Measurements from ENCODE around the gene MS4A12. TPM values are rescaled to one million over a fixed set of nuclear protein-coding genes. Genes with fewer than 3 reads are reported as not detected.

Gene MS4A12
- total RNA-seq, 6 experiments from 2014 or later: not detected

DNA sequence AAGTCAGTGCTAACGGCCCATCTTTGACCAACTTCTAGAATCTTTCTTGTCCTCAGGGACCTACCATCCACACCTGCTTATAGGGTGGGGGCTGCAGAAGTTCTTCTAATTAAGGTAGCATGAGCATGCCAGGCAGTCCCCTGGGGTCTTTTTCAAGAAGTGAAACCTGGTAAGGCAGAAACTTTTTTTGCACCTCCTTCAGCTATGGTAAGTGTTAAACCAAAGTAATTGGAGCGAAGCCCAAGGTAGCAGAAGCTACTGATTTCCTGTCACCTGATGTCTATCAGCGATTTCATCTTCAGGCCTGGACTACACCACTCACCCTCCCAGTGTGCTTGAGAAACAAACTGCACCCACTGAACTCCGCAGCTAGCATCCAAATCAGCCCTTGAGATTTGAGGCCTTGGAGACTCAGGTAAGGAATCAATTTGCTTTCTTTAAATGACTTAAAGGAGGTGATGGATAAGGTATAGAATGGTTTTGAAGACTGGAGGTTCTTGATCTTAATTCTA is 37.0 kb upstream of the MS4A12 start, which contains the start of gene MS4A1:
Gene MS4A1, plus strand, starts transcription at position 317 of the 512 bp plus-strand sequence. CDS start 6,528 bp downstream, outside the sequence.
- DNase-seq (no peak), ATAC-seq (no peak)
- no peaks in the 10 kb centered on the region for H3K4me1 ChIP-seq
- no peak within 1 kb of the TSS for H3K27ac ChIP-seq
- TF ChIP-seq, protein P1, sequence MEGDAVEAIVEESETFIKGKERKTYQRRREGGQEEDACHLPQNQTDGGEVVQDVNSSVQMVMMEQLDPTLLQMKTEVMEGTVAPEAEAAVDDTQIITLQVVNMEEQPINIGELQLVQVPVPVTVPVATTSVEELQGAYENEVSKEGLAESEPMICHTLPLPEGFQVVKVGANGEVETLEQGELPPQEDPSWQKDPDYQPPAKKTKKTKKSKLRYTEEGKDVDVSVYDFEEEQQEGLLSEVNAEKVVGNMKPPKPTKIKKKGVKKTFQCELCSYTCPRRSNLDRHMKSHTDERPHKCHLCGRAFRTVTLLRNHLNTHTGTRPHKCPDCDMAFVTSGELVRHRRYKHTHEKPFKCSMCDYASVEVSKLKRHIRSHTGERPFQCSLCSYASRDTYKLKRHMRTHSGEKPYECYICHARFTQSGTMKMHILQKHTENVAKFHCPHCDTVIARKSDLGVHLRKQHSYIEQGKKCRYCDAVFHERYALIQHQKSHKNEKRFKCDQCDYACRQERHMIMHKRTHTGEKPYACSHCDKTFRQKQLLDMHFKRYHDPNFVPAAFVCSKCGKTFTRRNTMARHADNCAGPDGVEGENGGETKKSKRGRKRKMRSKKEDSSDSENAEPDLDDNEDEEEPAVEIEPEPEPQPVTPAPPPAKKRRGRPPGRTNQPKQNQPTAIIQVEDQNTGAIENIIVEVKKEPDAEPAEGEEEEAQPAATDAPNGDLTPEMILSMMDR (IDR thresholded peaks at IDR 0.05): no peak
- TF ChIP-seq POLR2A (IDR thresholded peaks at IDR 0.05): no peak
- intact Hi-C loops (cut with DNase I): no loop called here
- H3K4me3 ChIP-seq: no peak within 1 kb of the TSS
- no peaks in the 10 kb centered on the region for H3K27me3 ChIP-seq
- WGBS (ENCODE audit: insufficient coverage, low coverage, low lambda C conversion rate, missing lambda C conversion rate): 27% methylated on average over 4 of the region's 4 CpGs
- H3K9me3 ChIP-seq: no peaks in the 10 kb centered on the region
- H3K36me3 ChIP-seq: no peaks in the 10 kb centered on the region

DNA sequence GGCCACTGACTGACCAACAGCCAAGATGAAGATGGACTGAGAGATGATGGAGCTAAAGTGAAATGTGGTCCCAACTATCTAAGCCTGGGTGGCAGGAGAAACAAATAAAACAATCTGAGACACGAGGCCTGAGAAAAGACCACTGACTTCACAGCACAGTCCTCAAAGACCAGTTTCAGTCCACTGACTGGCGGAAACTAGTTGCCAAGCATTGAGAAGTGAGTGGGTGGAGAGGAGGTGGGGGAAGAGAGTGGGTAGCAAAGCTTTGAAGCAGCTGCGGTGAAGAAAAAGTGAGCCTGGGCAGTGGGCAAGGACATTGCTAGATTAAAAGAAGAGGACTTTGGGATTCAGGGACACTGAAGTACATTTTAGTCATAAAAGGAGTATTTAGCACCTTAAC is 35.0 kb upstream of the MS4A12 start:
- intact Hi-C loops (cut with DNase I): no loop called here
- ATAC-seq: no peak
- H3K27me3 ChIP-seq: no peaks in the 10 kb centered on the region
- WGBS (ENCODE audit: insufficient coverage, low coverage, low lambda C conversion rate, missing lambda C conversion rate): 33% methylated on average over 3 of the region's 3 CpGs
- H3K27ac ChIP-seq: no peak overlapping the region
- no peaks in the 10 kb centered on the region for H3K4me1 ChIP-seq
- H3K36me3 ChIP-seq: no peaks in the 10 kb centered on the region
- TF ChIP-seq, protein P1 (IDR thresholded peaks at IDR 0.05): no peak
- TF ChIP-seq POLR2A (IDR thresholded peaks at IDR 0.05): no peak
- no peak for DNase-seq
- no peak overlapping the region for H3K4me3 ChIP-seq
- no peaks in the 10 kb centered on the region for H3K9me3 ChIP-seq

DNA sequence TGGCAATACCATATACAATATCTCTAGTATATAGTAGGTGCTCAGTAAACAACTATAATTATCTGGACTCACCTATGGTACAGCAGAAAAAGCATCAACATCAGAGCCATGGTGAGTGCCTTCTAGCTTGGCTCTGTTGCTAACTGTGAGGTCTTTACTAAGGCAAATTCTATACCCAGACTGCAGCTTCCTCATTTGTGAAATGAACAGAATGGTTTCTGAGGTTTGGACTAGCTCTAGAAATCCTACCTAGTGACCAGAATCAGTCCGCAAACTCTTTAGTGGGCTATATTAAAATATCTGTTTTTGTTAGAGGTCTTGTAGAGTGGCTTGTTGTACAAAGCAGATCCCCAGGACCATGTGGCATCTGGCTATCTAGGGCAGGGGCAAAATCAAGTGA is 33.2 kb upstream of the MS4A12 start:
- Histone ChIP-seq H3K36me3 (no peaks in the 10 kb centered on the region), H3K27me3 (no peaks in the 10 kb centered on the region), H3K9me3 (no peaks in the 10 kb centered on the region), H3K4me1 (no peaks in the 10 kb centered on the region), H3K27ac (no peak overlapping the region), H3K4me3 (no peak overlapping the region)
- ATAC-seq (no peak), DNase-seq (no peak)
- no peak for TF ChIP-seq POLR2A (IDR thresholded peaks at IDR 0.05)
- TF ChIP-seq, protein P1 (IDR thresholded peaks at IDR 0.05): no peak
- 43% methylated on average over 1 of the region's 1 CpG for WGBS (ENCODE audit: insufficient coverage, low coverage, low lambda C conversion rate, missing lambda C conversion rate)
- intact Hi-C loops (cut with DNase I): no loop called here

DNA sequence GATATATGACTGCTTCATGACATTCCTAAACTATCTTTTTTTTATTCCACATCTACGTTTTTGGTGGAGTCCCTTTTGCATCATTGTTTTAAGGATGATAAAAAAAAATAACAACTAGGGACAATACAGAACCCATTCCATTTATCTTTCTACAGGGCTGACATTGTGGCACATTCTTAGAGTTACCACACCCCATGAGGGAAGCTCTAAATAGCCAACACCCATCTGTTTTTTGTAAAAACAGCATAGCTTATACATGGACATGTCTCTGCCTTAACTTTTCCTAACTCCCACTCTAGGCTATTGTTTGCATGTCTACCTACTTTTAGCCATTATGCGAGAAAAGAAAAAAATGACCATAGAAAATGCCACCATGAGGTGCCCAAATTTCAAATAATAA is 23.7 kb upstream of the MS4A12 start:
- Histone ChIP-seq H3K9me3 (no peaks in the 10 kb centered on the region), H3K27ac (no peak overlapping the region), H3K4me3 (no peak overlapping the region), H3K4me1 (no peaks in the 10 kb centered on the region), H3K27me3 (no peaks in the 10 kb centered on the region), H3K36me3 (no peaks in the 10 kb centered on the region)
- intact Hi-C loops (cut with DNase I): no loop called here
- DNase-seq (no peak), ATAC-seq (no peak)
- WGBS (ENCODE audit: insufficient coverage, low coverage, low lambda C conversion rate, missing lambda C conversion rate): 34% methylated on average over 2 of the region's 2 CpGs
- TF ChIP-seq, protein P1 (IDR thresholded peaks at IDR 0.05): no peak
- no peak for TF ChIP-seq POLR2A (IDR thresholded peaks at IDR 0.05)

DNA sequence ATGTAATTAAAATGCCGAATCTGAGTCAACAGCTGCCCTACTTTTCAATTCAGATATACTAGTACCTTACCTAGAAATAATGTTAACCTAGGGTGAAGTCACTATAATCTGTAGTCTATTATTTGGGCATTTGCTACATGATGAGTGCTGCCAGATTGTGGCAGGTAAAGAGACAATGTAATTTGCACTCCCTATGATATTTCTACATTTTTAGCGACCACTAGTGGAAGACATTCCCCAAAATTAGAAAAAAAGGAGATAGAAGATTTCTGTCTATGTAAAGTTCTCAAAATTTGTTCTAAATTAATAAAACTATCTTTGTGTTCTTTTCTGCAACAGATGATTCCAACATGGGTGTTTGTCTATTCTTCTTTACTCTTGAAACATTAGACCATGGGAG is 22.9 kb upstream of the MS4A12 start:
- 39% methylated on average over 2 of the region's 2 CpGs for WGBS (ENCODE audit: insufficient coverage, low coverage, low lambda C conversion rate, missing lambda C conversion rate)
- intact Hi-C loops (cut with DNase I): no loop called here
- Histone ChIP-seq H3K27me3 (no peaks in the 10 kb centered on the region), H3K36me3 (no peaks in the 10 kb centered on the region), H3K4me1 (no peaks in the 10 kb centered on the region), H3K9me3 (no peaks in the 10 kb centered on the region), H3K4me3 (no peak overlapping the region), H3K27ac (no peak overlapping the region)
- ATAC-seq (no peak), DNase-seq (no peak)
- no peak for TF ChIP-seq POLR2A (IDR thresholded peaks at IDR 0.05)
- TF ChIP-seq, protein P1 (IDR thresholded peaks at IDR 0.05): no peak

All from right lobe of liver (tissue), 6 donors.